ENCODE data around the gene EHMT1. TPM values are rescaled to one million over a fixed set of nuclear protein-coding genes. Genes with fewer than 3 reads are reported as not detected.

Gene EHMT1
- total and polyA plus RNA-seq, 2 of the 13 experiments (the other 11 are each of a cell fraction or from before 2014, with no cell fraction given): 23.0 to 27.1 TPM

GRCh38 chr9:137785704-137786161, 166.9 kb downstream of the EHMT1 start (continued):
- TF ChIP-seq PRDM15 (CRISPR knock-in tag; IDR thresholded peaks at IDR 0.05) (no peak), ZSCAN20 (CRISPR knock-in tag; IDR thresholded peaks at IDR 0.05; ENCODE audit: borderline replicate concordance) (no peak), NR2C2 (CRISPR knock-in tag; IDR thresholded peaks at IDR 0.05; ENCODE audit: borderline replicate concordance) (peak; percentile 45; the same call in 1 of the 2 replicates), FOXC1 (CRISPR knock-in tag; IDR thresholded peaks at IDR 0.05; ENCODE audit: borderline replicate concordance) (no peak), ARNT (IDR thresholded peaks at IDR 0.05) (no peak), PRDM4 (CRISPR knock-in tag; IDR thresholded peaks at IDR 0.05; ENCODE audit: borderline replicate concordance) (no peak), ZBTB38 (CRISPR knock-in tag; IDR thresholded peaks at IDR 0.05) (no peak), IRF1 (CRISPR knock-in tag; IDR thresholded peaks at IDR 0.05; ENCODE audit: low read depth) (no peak), TERF1 (CRISPR knock-in tag; IDR thresholded peaks at IDR 0.05) (no peak), ZNF737 (CRISPR knock-in tag; IDR thresholded peaks at IDR 0.05; ENCODE audit: borderline replicate concordance) (no peak), DNMT3B (CRISPR knock-in tag; conservative IDR thresholded peaks at IDR 0.05) (no peak), DPF2 (CRISPR knock-in tag; IDR thresholded peaks at IDR 0.05; ENCODE audit: borderline replicate concordance, low read depth) (no peak), MXI1 (IDR thresholded peaks at IDR 0.05; ENCODE audit: borderline replicate concordance, low read depth, low read length) (peak; percentile 27; the same call in 1 of the 3 replicates), SYNCRIP (IDR thresholded peaks at IDR 0.05; ENCODE audit: insufficient read depth, low read depth, low read length) (no peak), ISL2 (CRISPR knock-in tag; IDR thresholded peaks at IDR 0.05) (no peak), LCORL (IDR thresholded peaks at IDR 0.05) (no peak), LCORL (CRISPR knock-in tag; IDR thresholded peaks at IDR 0.05) (no peak; the same call in 1 of the 2 replicates), PITX1 (CRISPR knock-in tag; IDR thresholded peaks at IDR 0.05) (0 out of 2 replicates have a peak, but pooled peaks have one; percentile 41), ZMYM4 (CRISPR knock-in tag; IDR thresholded peaks at IDR 0.05) (no peak), FOXP4 (CRISPR knock-in tag; IDR thresholded peaks at IDR 0.05) (peak; percentile 65; the same call in 1 of the 2 replicates), SAFB2 (CRISPR knock-in tag; IDR thresholded peaks at IDR 0.05; ENCODE audit: borderline replicate concordance, low read depth) (no peak)

Data from HepG2 (cell line).